Dermis microvascular lymphatic vessel endothelial cell (primary cell): ENCODE results near the gene THRA. TPM values are rescaled to one million over a fixed set of nuclear protein-coding genes. Genes with fewer than 3 reads are reported as not detected.
A peak's percentile ranks its signal among the peaks of the same experiment; 100 is the strongest.

Experiments
- DNase-seq, 2 donors: peaks; one replicate each; pipeline versions ENCODE4 v3.0.0 to v3.0.0-alpha.2; 2010; ENCODE audit warnings: low read depth in 2 of 2
- total RNA-seq: library from RNA; depleted of rRNA; stranded (reverse); fragments of >200 nt; gene quantifications from 2 replicates; pipeline ENCODE4 v1.2.1, GENCODE V29; 2014

THRA gene
- total RNA-seq, 1 donor from 2014 or later, result 11.9 TPM

GRCh38 chr17:40079545-40079944 lies 16.8 kb downstream of the THRA start:
- DNase-seq, result no peak

- no peak for DNase-seq
Measured at GRCh38 chr17:40084477-40084876, 21.7 kb downstream of the THRA start.

GRCh38 chr17:40086150-40087044 lies 23.6 kb downstream of the THRA start:
- peak in 1 of 2 donors; percentile 61 for DNase-seq

- DNase-seq, result no peak
Measured at GRCh38 chr17:40087049-40087794, 24.5 kb downstream of the THRA start.

GRCh38 chr17:40087903-40088718 lies 25.3 kb downstream of the THRA start:
- no peak for DNase-seq

GRCh38 chr17:40089077-40089895 lies 26.5 kb downstream of the THRA start:
- DNase-seq, result no peak

GRCh38 chr17:40090237-40091119 lies 27.7 kb downstream of the THRA start:
- no peak for DNase-seq

- no peak for DNase-seq
Measured at GRCh38 chr17:40091691-40092397, 29.1 kb downstream of the THRA start.

- no peak for DNase-seq
Measured at GRCh38 chr17:40092581-40092980, 29.8 kb downstream of the THRA start.

- DNase-seq, result no peak
Measured at GRCh38 chr17:40093005-40093579, 30.3 kb downstream of the THRA start.

GRCh38 chr17:40093580-40094201 lies 30.9 kb downstream of the THRA start:
- DNase-seq, result no peak

GRCh38 chr17:40094874-40095273 lies 32.1 kb downstream of the THRA start:
- no peak for DNase-seq

GRCh38 chr17:40095351-40095943 lies 32.7 kb downstream of the THRA start:
- no peak for DNase-seq

- peak; percentile 74 to 87 for DNase-seq
Measured at GRCh38 chr17:40095944-40096791, 33.4 kb downstream of the THRA start.

- no peak for DNase-seq
Measured at GRCh38 chr17:40097087-40097486, 34.3 kb downstream of the THRA start.

- DNase-seq, result no peak
Measured at GRCh38 chr17:40097931-40098845, 35.4 kb downstream of the THRA start.
